ENCODE results near the gene TNFRSF18. TPM values are rescaled to one million over a fixed set of nuclear protein-coding genes. Genes with fewer than 3 reads are reported as not detected.

TNFRSF18 gene
- total RNA-seq, 1 donor from 2014 or later, result 3.0 TPM

GRCh38 chr1:1219341-1219740 is 12.9 kb upstream of the TNFRSF18 start:
- DNase-seq, result no peak
- peaks cover 6% of the 10 kb centered on the region for H3K36me3 Mint-ChIP-seq (ENCODE audit: unreplicated experiment)
- no peak overlapping the region for H3K4me3 Mint-ChIP-seq (ENCODE audit: unreplicated experiment)
- H3K27ac Mint-ChIP-seq (ENCODE audit: unreplicated experiment), result no peak overlapping the region
- no peak for TF ChIP-seq CTCF (IDR thresholded peaks at IDR 0.05; ENCODE audit: partially characterized antibody, unreplicated experiment)
- H3K9me3 Mint-ChIP-seq (ENCODE audit: unreplicated experiment), result peaks cover 3% of the 10 kb centered on the region
- peaks cover 17% of the 10 kb centered on the region for H3K27me3 Mint-ChIP-seq (ENCODE audit: unreplicated experiment)
- H3K4me1 Mint-ChIP-seq (ENCODE audit: low read depth, unreplicated experiment), result no peaks in the 10 kb centered on the region

GRCh38 chr1:1218524-1219200 is 12.3 kb upstream of the TNFRSF18 start:
- H3K4me1 Mint-ChIP-seq (ENCODE audit: low read depth, unreplicated experiment), result no peaks in the 10 kb centered on the region
- peaks cover 3% of the 10 kb centered on the region for H3K9me3 Mint-ChIP-seq (ENCODE audit: unreplicated experiment)
- H3K4me3 Mint-ChIP-seq (ENCODE audit: unreplicated experiment), result no peak overlapping the region
- no peak for DNase-seq
- no peak for TF ChIP-seq CTCF (IDR thresholded peaks at IDR 0.05; ENCODE audit: partially characterized antibody, unreplicated experiment)
- H3K36me3 Mint-ChIP-seq (ENCODE audit: unreplicated experiment), result peaks cover 6% of the 10 kb centered on the region
- H3K27ac Mint-ChIP-seq (ENCODE audit: unreplicated experiment), result no peak overlapping the region
- peaks cover 17% of the 10 kb centered on the region for H3K27me3 Mint-ChIP-seq (ENCODE audit: unreplicated experiment)

- TF ChIP-seq CTCF (IDR thresholded peaks at IDR 0.05; ENCODE audit: partially characterized antibody, unreplicated experiment), result no peak
- H3K27me3 Mint-ChIP-seq (ENCODE audit: unreplicated experiment), result peaks cover 15% of the 10 kb centered on the region
- H3K4me3 Mint-ChIP-seq (ENCODE audit: unreplicated experiment), result no peak overlapping the region
- no peak for DNase-seq
- peaks cover 2% of the 10 kb centered on the region for H3K36me3 Mint-ChIP-seq (ENCODE audit: unreplicated experiment)
- H3K4me1 Mint-ChIP-seq (ENCODE audit: low read depth, unreplicated experiment), result no peaks in the 10 kb centered on the region
- H3K9me3 Mint-ChIP-seq (ENCODE audit: unreplicated experiment), result peaks cover 3% of the 10 kb centered on the region
- H3K27ac Mint-ChIP-seq (ENCODE audit: unreplicated experiment), result no peak overlapping the region
Observed at GRCh38 chr1:1217621-1218523, 11.5 kb upstream of the TNFRSF18 start.

GRCh38 chr1:1216770-1217620 is 10.6 kb upstream of the TNFRSF18 start:
- no peak for DNase-seq
- no peak for TF ChIP-seq CTCF (IDR thresholded peaks at IDR 0.05; ENCODE audit: partially characterized antibody, unreplicated experiment)
- Mint-ChIP-seq H3K9me3 (ENCODE audit: unreplicated experiment) (peaks cover 3% of the 10 kb centered on the region), H3K36me3 (ENCODE audit: unreplicated experiment) (no peaks in the 10 kb centered on the region), H3K4me3 (ENCODE audit: unreplicated experiment) (no peak overlapping the region), H3K27me3 (ENCODE audit: unreplicated experiment) (peaks cover 12% of the 10 kb centered on the region), H3K27ac (ENCODE audit: unreplicated experiment) (peak overlapping the region; percentile 78), H3K4me1 (ENCODE audit: low read depth, unreplicated experiment) (no peaks in the 10 kb centered on the region)

Measured in glutamatergic neuron (in vitro differentiated cells).